Activated T-cell treated with anti-CD3 and anti-CD28 coated beads for 48 hours (primary cell): ENCODE data around the gene ANKRD16.
"Not testable (repeated sequence)": the region's sequence is repeated elsewhere in the genome, so short reads cannot be mapped to it uniquely, and the experiment has no call there.

ENCODE experiments used
- DNase-seq: peaks from one replicate; pipeline ENCODE4 v3.0.0-alpha.2; 2020; ENCODE audit warnings: low read depth

Gene ANKRD16

GRCh38 chr10:5876181-5876768 is 13.4 kb downstream of the ANKRD16 start:
- DNase-seq: no peak

GRCh38 chr10:5873515-5873995 is 16.1 kb downstream of the ANKRD16 start:
- DNase-seq: peak; percentile 54

GRCh38 chr10:5871596-5871995 is 18.1 kb downstream of the ANKRD16 start:
- DNase-seq: no peak

GRCh38 chr10:5869156-5869555 is 20.5 kb downstream of the ANKRD16 start:
- no peak for DNase-seq

GRCh38 chr10:5868383-5868782 is 21.3 kb downstream of the ANKRD16 start:
- not testable (repeated sequence) for DNase-seq

GRCh38 chr10:5867091-5867615 is 22.5 kb downstream of the ANKRD16 start:
- not testable (repeated sequence) for DNase-seq

- not testable (repeated sequence) for DNase-seq
These were observed 23.1 kb downstream of the ANKRD16 start for GRCh38 chr10:5866451-5867081.

GRCh38 chr10:5862981-5863685 is 26.6 kb downstream of the ANKRD16 start:
- DNase-seq: not testable (repeated sequence)

- no peak for DNase-seq
These were observed 27.2 kb downstream of the ANKRD16 start for GRCh38 chr10:5862360-5862961.

GRCh38 chr10:5860066-5860465 is 29.6 kb downstream of the ANKRD16 start:
- DNase-seq: no peak

GRCh38 chr10:5858811-5859210 is 30.9 kb downstream of the ANKRD16 start:
- no peak for DNase-seq

- DNase-seq: no peak
These were observed 33.0 kb downstream of the ANKRD16 start for GRCh38 chr10:5856701-5857004.

- DNase-seq: no peak
These were observed 33.6 kb downstream of the ANKRD16 start for GRCh38 chr10:5855979-5856700.

GRCh38 chr10:5854131-5854475 is 35.6 kb downstream of the ANKRD16 start:
- no peak for DNase-seq

- not testable (repeated sequence) for DNase-seq
These were observed 43.0 kb downstream of the ANKRD16 start for GRCh38 chr10:5846667-5847066.

GRCh38 chr10:5844345-5845055 is 45.2 kb downstream of the ANKRD16 start:
- no peak for DNase-seq

GRCh38 chr10:5843686-5844344 is 45.9 kb downstream of the ANKRD16 start:
- DNase-seq: no peak

- no peak for DNase-seq
These were observed 47.7 kb downstream of the ANKRD16 start for GRCh38 chr10:5841965-5842364.

GRCh38 chr10:5840314-5841307 is 49.1 kb downstream of the ANKRD16 start:
- DNase-seq: no peak

- not testable (repeated sequence) for DNase-seq
These were observed 53.5 kb downstream of the ANKRD16 start for GRCh38 chr10:5836181-5836580.
